ENCODE results near the gene HYAL4.
"Not testable (repeated sequence)": the region's sequence is repeated elsewhere in the genome, so short reads cannot be mapped to it uniquely, and the experiment has no call there.

- not testable (repeated sequence) for TF ChIP-seq CTCF (conservative IDR thresholded peaks at IDR 0.05); ZFX (IDR thresholded peaks at IDR 0.05)
Measured at GRCh38 chr7:123851404-123851803, 6.4 kb downstream of the HYAL4 start.
